SW480 (cell line): ENCODE data around the gene LMNTD2.
"Not testable (repeated sequence)": the region's sequence is repeated elsewhere in the genome, so short reads cannot be mapped to it uniquely, and the experiment has no call there.

ENCODE experiments used
- DNase-seq: peaks from one replicate; pipeline ENCODE4 v3.0.0-alpha.2; 2016; ENCODE audit warnings: low spot score

The LMNTD2 gene

DNA sequence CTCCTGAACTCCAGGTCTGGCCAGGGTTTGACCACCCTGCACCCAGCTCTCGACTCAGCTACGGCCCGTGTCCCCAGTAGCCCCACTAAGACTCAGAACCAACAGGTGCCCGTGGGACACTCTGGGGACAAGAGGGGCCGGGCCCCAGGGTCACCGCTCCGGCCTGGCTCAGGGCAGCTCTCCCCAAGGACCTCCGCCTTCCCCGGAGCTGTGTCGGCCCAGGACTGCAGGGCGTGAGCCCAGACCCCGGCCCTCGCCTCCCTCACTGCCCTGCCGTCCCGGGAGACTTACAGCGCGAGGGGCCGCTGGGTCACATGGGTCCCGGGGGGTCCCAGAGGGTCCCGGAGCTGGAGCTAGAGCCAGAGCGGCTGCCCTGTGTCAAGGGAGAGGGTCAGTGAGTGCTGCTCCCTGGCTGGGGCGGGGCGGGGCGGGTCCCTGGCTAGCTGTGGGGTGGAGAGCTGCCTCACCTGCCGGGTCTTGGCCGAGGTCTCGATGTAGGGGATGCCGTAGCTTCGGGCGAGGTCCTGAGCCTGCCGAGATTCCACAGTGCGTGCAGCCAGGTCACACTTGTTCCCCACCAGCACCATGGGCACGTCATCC is 27.5 kb downstream of the LMNTD2 start:
- DNase-seq: no peak

DNA sequence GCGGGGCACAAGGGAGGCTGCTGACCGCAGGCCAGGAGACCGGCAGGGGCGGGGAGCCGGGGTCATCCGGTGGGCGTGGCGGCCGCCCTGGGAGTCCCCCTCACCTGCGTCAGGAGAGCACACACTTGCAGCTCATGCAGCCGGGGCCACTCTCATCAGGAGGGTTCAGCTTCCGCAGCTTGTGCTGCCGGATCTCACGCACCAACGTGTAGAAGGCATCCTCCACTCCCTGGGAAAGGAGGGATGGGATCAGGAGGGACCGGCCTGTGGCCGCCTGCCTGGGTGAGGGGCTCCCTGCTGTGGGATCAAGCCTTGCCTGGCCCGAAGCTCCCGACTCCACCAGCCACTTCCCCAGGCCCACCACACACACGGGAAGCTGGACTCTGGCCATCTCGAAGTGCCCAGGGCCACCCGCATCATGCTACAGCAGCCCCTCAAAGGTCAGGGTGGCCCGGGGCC is 28.0 kb downstream of the LMNTD2 start:
- DNase-seq: peak; percentile 69

DNA sequence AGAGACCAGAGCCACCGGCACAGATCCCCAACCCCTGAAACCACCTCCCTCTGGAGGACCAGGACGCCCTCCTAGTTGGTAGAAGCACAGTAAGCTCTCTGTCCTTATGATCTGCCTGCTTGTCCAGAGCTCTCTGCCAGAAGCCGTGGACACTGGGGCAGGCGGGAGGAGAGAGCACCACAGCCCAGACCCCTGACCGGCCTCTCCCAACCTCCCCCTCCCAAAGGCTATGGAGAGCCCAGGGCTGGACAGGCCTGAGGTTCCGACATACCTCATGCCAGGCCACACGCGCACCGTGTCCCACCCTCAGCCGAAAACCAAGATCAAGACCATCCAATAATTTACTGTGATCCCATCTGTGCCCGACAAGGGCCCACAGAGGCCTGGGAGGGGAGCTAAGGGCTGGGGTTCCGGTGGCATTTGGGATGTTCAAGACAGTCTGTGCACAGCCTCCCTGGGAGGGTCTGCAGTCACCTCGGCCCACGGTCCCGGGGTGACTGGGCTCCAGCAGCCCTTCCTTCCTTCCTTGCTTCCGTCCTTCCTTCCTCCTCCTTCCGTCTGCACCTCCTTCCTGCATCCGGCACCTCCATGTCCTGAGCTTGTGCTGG is 28.5 kb downstream of the LMNTD2 start:
- DNase-seq: no peak

DNA sequence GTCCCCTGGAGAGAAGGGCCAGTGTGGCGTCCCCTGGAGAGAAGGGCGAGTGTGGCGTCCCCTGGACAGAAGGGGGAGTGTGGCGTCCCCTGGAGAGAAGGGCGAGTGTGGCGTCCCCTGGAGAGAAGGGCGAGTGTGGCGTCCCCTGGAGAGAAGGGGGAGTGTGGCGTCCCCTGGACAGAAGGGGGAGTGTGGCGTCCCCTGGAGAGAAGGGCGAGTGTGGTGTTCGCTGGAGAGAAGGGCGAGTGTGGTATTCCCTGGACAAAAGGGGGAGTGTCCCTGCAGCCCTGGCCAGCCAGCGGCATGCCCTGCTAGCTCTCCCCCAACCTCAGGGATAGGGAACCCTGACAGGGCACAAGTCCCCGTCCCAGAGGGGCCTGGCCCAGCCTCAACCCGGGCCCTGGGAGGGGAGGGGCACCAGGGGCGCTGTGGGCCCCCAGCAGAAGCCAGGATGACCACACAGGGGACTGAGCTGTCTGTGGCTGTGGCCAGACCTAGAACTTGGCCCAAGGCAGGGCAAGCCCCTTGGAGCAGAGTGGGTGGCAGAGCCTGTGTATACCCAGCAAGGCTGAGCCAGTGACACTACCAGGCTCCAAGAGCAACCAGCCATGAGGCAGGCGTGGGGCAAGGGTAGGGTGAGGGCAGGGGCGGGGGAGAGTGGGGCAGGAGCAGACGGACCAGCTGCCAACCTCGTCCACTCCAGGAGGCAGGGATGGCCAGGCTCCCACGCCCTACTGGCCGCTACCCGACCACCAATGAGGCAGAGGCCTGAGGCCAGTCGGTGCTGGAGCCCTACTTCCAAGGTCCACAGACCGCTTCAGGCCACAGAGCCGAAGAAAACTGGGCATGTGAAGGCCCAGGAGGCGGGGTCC is 29.3 kb downstream of the LMNTD2 start:
- DNase-seq: no peak

DNA sequence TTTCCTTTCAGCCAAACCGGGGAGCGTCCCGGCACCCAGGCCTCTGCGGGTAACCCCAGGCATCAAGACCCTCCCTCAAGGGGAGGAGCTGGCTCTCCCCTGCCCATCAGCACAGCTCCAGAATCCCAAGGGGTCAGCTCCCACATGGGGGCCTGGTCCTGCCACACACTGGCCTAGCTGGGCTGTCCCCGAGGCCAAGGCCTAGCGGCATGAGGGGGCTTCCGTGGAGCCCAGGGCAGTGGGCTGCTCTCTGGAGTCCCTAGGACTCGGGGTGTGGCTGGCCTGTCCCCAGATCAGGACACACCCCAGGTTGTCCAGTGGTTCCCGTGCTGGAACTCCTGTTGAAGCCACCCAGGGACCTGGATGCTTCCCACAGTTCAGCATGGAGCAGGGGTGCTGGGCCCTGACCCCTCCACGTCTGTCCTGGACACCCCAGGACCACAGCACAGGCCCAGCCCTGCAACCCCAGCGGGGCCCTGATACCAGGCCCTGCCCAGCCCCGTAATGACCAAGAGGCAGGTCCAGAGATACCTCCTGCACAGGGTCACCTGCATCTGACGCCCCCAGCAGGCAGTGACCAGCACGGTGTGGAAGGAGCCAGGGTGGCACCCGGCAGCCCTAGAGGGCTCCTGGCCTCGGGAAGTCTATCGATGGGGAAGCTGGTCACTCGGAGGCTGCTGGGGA is 30.7 kb downstream of the LMNTD2 start:
- DNase-seq: no peak

DNA sequence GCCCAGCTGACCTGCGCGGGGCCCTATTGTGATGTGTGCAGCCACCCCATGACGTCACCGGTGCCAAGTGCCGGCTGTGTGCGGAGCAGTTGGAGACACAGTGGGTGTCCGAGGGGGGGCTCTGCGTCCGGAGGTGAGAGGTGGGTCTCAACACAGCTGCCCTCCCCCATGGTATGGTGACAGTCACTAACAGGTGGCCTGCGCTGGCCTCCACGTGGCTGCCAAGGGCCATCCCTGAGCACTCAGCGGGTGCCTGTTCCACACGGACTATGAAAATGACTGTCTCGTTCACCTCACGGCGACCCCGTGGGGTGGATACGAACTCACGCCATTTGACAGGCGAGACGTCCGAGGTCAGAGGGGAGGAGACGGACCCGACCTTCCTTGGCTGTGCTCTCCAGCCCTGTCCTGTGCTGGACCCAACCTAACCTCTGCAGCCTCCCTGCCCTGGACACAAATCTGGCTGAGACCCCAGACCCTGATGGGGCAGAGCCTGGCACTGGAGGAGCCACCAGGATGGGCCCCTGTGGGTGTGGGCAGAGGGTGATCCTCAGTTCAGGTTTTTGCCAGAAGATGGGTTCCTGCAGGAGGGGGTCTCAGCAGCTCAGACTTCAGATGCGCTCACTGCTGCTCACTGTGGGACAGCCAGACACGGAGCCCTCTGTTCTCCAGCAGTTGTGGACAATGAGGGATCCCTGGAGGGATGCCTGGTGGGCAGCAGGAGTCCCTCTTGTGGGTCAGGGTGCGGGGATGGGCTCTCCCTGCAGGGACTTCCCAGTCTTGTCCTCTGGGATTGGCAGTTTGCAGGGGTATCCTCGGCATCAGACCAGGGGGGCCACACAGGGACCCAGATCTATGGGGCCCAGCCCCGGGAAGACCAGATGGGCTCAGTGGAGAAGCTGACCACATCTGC is 31.5 kb downstream of the LMNTD2 start:
- DNase-seq: no peak

DNA sequence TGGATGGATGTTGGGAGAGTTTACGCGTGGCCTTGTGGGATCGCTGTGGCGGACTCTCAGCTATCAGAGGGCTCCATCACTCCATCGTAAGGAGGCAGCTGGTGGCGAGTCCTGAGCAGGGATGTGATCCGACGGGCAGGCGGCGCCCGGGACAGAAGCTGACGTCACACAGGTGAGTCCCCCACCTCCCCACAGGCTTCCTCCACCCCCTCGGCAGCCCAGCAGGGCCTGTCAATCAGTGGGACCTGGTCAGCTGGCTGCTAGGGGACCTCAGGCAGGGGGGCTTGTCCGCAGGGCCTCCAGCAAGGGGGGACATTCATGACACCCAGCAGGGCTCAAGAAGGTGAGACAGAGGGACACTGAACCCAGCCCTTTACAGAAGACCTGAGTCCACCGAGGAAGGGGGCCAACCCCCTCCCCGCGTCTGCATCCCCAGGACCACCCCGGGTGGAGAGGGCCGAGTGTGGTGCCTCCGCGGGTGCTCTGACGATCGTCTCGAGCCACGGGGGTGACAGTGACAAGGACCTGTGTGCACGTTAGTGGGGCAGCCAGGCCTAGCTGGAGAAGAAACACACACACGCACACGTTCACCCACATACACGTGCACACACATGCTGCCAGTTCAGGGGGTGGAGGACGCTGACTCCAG is 32.2 kb downstream of the LMNTD2 start:
- DNase-seq: no peak

DNA sequence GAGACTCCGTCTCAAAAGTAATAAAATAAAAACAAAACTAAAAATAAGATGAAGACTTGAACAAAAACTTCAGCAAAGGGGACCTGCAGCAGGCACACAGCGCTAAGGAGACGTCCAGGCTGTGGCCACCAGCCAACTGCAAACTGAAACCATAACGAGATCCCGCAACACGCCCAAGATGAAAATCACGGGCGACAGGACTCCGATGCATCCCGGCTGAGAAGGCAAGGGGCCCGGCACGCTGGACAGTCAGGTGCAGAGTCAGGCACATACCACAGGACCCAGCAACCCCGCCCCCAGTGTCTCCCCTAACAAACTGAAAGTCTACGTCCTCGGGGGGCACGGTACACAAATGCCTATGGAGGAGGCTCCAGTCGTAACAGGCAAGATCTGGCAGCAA is 34.3 kb downstream of the LMNTD2 start:
- DNase-seq: no peak

DNA sequence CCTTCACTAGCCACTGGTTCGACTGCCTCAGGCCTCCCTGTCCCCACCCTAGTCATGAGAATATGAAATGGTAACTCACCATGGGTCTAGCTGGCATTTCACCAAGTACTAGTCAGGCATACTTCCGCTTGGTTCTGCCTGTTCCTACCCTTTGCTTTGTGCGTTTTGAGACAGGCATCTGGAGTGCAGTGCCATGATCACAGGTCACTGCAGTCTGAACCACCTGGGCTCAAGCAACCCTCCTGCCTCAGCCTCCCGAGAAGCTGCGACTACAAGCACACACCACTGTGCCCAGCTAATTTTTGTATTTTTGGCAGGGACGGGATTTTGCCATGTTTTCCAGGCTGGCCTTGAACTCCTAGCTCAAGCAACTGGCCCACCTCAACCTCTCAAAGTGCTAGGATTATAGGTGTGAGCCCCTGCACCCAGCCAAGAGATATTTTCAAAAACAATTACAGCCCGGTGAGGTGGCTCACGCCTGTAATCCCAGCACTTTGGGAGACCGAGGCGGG is 39.3 kb downstream of the LMNTD2 start:
- no peak for DNase-seq

DNA sequence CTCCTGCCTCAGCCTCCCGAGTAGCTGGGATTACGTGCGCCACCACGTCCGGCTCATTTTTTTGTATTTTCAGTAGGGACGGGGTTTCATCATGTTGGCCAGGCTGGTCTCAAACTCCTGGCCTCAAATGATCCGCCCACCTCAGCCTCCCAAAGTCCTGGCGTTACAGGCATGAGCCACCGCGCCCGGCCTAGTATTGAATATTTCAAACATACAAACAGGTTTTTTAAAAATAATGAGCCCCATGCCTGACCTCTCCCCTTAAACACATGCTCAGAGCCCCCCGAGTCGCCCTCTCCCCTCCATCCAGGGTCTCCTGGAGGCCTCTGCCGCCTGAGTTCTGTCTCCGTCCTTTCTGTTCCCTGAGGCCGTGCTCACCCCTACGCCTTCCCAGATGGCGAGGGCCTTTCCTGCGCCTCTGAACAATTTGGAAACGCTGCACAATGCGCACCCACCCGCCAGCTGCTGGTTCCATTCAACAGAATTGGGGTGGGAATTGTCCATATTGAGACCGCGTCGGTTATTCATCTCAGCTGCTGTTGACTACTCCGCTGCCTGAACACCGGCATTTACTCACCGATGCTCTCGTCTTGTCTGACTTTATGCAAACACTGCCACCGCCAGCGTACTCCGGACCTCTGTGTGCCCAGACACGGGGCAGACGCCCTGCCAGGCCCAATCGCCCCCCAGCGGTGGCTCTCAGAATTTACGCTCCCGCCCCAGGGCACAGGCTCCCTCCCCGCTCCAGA is 39.9 kb downstream of the LMNTD2 start:
- no peak for DNase-seq

DNA sequence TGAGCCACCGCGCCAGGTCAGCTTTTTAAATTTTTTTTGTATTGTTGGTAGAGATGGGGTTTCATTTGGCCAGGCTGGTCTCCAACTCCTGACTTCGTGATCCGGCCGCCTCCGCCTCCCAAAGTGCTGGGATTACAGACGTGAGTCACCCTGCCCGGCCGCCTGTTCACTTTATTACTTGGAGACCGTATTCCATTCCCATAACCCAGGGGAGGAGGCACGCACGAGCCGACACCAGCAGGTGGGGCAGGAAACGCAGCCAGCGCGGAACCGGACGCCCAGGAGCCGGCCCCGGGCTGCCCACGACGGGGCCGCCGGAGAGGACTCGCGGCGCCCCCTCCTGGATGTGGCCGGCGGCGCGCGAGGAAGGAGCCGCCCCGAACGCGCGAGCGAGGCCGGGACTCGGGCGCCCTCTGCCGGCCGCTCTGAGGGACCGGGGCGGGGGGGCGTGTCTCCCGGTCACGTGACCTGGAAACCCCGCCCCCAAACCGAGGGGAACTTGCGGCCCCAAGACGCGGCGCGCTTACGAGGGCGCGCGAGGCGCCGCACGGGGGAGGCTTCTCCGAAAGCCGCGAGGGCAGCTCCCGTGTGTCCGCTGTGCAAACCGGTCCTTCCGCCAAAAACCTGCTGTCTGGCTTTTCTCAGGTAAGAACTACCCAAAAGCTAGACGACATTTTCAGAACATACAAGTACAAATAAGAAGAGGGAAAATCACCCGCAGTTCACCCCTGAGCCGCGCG is 41.9 kb downstream of the LMNTD2 start:
- DNase-seq: peak; percentile 93

DNA sequence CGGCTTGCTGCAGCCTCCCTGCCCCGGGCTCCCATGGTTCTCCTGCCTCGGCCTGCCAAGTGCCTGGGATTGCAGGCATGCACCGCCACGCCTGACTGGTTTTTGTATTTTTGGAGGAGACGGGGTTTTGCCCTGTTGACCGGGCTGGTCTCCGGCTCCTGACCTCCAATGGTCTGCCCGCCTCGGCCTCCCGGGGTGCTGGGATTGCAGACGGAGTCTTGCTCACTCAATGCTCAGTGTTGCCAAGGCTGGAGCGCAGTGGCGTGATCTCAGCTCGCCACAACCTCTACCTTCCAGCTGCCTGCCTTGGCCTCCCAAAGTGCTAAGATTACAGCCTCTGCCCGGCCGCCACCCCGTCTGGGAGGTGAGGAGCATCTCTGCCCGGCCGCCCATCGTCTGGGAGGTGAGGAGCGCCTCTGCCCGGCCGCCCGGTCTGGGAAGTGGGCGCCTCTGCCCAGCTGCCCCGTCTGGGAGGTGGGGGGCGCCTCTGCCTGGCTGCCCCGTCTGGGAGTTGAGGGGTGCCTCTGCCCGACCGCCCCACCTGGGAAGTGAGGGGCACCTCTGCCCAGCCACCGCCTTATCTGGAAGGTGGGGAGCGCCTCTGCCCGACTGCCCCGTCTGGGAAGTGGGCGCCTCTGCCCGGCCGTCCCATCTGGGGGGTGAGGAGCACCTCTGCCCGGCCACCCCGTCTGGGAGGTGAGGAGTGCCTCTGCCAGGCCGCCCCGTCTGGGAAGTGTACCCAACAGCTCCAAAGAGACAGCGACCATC is 43.4 kb downstream of the LMNTD2 start:
- not testable (repeated sequence) for DNase-seq

DNA sequence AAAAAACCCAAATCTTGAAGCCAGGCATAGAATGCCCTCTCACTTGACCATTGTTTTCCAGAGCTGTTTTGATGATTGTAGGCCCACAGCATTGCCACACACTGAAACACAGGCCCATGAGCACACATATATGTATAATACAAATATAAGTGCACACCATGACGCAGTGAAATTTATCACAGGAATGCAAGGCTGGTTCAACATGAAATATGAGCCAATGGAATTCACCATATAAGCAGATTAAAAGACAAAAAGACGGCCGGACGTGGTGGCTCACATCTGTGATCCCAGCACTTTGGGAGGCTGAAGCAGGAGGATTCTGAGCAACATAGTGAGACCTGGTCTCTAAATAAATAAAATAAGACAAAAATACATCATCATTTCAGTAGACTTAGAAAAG is 44.1 kb downstream of the LMNTD2 start:
- DNase-seq: no peak

DNA sequence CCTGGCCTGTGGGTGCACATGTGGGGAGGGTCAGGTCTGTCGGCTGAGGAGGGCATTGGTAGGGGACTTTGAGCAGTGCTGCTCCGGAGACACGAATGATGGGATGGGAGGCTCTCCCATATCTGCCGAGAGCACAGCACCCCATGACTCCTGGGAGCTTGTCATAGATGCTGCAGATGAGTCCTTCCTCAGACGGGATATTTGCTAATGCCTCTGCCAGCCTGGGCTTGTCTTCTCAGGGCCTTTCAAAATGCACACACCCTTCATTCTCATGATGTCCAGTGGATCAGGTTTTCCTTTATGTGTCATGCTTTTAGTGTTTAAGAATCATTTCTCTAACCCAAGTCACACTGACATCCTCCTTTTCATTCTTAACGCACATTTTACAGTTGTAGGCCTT is 45.4 kb downstream of the LMNTD2 start:
- DNase-seq: no peak

DNA sequence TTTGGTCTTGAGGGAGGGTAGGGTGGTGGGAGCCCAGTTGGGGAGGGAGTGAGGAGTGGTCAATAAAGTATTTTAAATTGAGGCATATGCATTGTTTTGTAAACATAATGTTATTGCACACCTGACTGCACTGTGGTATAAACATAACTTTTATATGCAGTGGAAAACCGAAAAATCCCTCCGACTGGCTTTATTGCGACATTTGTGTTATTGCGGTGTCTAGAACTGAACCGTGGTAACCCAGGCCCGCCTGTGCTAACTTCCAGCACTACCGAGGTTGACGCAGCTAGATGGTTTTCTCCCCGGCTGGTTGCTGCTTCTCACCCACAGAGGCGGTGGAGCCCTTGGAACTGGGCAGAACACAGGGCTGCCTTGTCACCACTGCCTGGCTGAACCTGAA is 45.9 kb downstream of the LMNTD2 start:
- no peak for DNase-seq

DNA sequence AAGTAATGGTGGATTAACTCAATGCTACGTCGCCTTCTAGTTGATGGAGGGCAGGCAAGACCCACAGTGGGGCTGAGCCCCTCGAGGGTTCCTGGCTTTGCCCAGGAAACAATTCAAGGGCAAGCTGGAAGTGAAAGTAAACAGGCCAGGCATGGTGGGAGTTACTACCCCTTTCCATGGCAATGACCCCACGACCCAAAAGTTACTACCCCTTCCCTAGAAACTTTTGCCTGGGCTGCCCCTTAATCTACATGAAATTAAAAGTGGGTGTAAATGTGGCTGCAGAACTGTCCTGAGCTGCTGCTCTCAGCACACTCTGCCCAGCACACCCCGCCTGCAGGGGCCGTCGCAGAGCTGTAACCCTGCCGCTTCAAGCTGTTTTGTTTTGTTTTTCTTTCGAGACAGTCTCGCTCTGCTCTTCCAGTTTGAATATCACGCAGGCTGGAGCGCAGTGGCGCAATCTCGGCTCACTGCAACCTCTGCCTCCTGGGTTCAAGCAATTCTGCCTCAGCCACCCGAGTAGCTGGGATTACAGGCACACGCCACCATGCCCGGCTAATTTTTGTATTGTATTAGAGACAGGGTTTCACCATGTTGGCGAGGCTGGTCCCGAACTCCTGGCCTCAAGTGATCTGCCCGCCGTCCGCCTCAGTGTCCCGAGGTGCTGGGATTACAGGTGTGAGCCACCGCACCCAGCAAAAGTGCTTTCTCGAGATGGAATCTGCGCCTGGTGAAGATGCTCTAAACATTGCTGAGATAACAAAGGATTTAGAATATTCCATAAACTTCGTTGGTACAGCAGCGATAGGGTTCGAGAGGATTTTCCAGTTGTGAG is 47.6 kb downstream of the LMNTD2 start:
- DNase-seq: no peak

DNA sequence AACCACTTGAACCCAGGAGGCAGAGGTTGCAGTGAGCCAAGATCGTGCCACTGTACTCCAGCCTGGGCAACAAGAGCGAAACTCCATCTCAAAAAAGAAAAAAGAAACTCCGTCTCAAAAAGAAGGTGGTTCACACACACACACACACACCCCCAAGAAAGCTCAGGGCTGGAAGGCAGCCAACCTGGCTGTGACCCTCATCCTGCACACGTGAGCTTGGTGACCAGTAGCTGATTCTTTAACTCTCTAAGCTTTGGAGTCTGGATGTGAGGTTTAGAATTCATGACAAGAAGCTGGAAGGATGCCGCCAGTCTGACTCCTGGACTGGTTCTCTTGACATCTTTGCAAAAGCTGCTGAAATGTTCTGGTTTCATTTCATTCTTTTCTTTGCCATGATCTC is 51.6 kb downstream of the LMNTD2 start:
- DNase-seq: no peak
